GM18519 (cell line): ENCODE measurements around the gene TNNI3K.
A peak's percentile ranks its signal among the peaks of the same experiment; 100 is the strongest.

Source experiments
- ATAC-seq: cut with Tn5 transposase; IDR thresholded peaks from one replicate; pipeline ENCODE4 v1.9.1; 2021; ENCODE audit warnings: mild to moderate bottlenecking, moderate library complexity; ENCODE audit not compliant: unreplicated experiment, low FRiP score

TNNI3K gene

GRCh38 chr1:74388855-74389254 lies 153.7 kb downstream of the TNNI3K start:
- no peak for ATAC-seq

GRCh38 chr1:74392186-74392585 lies 157.0 kb downstream of the TNNI3K start:
- ATAC-seq = no peak

- no peak for ATAC-seq
Observed at GRCh38 chr1:74392840-74393239, 157.7 kb downstream of the TNNI3K start.

GRCh38 chr1:74395571-74395970 lies 160.4 kb downstream of the TNNI3K start:
- no peak for ATAC-seq

- no peak for ATAC-seq
Observed at GRCh38 chr1:74396462-74396861, 161.3 kb downstream of the TNNI3K start.

- ATAC-seq = no peak
Observed at GRCh38 chr1:74396933-74397332, 161.7 kb downstream of the TNNI3K start.

GRCh38 chr1:74399249-74399648 lies 164.1 kb downstream of the TNNI3K start:
- peak; percentile 71 for ATAC-seq

GRCh38 chr1:74402873-74403272 lies 167.7 kb downstream of the TNNI3K start:
- no peak for ATAC-seq

- no peak for ATAC-seq
Observed at GRCh38 chr1:74403606-74404005, 168.4 kb downstream of the TNNI3K start.

GRCh38 chr1:74406759-74407158 lies 171.6 kb downstream of the TNNI3K start:
- no peak for ATAC-seq

- ATAC-seq = no peak
Observed at GRCh38 chr1:74407902-74408301, 172.7 kb downstream of the TNNI3K start.

GRCh38 chr1:74412244-74412643 lies 177.1 kb downstream of the TNNI3K start:
- ATAC-seq = no peak

- no peak for ATAC-seq
Observed at GRCh38 chr1:74415935-74416334, 180.7 kb downstream of the TNNI3K start.

- ATAC-seq = no peak
Observed at GRCh38 chr1:74419611-74420010, 184.4 kb downstream of the TNNI3K start.

- no peak for ATAC-seq
Observed at GRCh38 chr1:74420467-74420866, 185.3 kb downstream of the TNNI3K start.

GRCh38 chr1:74422421-74423292 lies 187.5 kb downstream of the TNNI3K start:
- no peak for ATAC-seq

- ATAC-seq = no peak
Observed at GRCh38 chr1:74423471-74423870, 188.3 kb downstream of the TNNI3K start.

GRCh38 chr1:74425676-74426075 lies 190.5 kb downstream of the TNNI3K start:
- no peak for ATAC-seq

- no peak for ATAC-seq
Observed at GRCh38 chr1:74426208-74426937, 191.2 kb downstream of the TNNI3K start.

GRCh38 chr1:74427681-74428080 lies 192.5 kb downstream of the TNNI3K start:
- no peak for ATAC-seq

- no peak for ATAC-seq
Observed at GRCh38 chr1:74429580-74429979, 194.4 kb downstream of the TNNI3K start.
